ENCODE measurements around the gene MSL3.

DNA sequence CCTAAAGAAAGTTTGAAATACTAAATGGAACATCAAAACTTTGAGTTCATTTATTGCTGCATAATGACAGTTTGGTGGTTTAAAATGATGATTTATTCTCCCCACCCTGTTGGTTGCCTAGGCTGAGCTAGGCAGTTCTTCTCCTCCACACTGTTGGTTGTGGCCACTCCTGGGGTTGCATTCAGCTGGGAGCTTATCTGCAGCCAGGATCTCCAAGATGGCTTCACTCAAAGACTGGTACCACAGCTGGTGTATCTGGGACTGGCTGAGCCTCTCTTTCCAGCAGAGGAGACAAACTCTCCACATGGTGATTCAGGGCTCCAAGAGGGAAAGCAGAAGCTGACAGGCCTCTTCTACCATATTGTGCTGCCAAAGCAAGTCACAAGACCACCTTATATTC, 33.1 kb downstream of the MSL3 start:
- TF ChIP-seq, protein P1, sequence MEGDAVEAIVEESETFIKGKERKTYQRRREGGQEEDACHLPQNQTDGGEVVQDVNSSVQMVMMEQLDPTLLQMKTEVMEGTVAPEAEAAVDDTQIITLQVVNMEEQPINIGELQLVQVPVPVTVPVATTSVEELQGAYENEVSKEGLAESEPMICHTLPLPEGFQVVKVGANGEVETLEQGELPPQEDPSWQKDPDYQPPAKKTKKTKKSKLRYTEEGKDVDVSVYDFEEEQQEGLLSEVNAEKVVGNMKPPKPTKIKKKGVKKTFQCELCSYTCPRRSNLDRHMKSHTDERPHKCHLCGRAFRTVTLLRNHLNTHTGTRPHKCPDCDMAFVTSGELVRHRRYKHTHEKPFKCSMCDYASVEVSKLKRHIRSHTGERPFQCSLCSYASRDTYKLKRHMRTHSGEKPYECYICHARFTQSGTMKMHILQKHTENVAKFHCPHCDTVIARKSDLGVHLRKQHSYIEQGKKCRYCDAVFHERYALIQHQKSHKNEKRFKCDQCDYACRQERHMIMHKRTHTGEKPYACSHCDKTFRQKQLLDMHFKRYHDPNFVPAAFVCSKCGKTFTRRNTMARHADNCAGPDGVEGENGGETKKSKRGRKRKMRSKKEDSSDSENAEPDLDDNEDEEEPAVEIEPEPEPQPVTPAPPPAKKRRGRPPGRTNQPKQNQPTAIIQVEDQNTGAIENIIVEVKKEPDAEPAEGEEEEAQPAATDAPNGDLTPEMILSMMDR (IDR thresholded peaks at IDR 0.05) = no peak
- TF ChIP-seq EZH2 (IDR thresholded peaks at IDR 0.05) (no peak), EZH2phosphoT487 (IDR thresholded peaks at IDR 0.05) (no peak)
